Islet of Langerhans (tissue), 1 donor: ENCODE measurements around the gene GABRD.

ENCODE experiments used
- FAIRE-seq: peaks from one replicate; lab custom pipeline; 2011; peaks lifted over from hg19 to GRCh38; lab: Jason Lieb, UNC

GABRD gene

DNA sequence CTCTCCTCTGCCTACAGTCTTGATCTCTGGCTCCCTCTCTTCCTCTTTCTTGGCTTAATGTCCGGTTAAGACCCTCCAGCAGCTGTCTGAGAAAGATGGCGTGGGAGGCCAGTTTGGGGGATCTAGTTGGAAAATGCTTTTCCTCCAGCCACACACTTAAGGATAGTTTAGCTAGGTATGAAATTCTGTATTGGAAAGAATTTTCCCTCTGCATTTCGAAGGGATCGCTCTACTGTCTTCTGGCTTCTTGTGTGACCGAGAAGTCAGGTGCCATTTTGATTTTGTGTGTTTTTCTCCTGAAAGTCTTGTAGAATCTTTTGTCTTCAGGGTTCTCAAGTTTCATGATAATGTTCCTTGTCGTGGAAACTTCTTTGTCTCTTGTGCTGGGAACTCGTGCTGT lies 59.0 kb downstream of the GABRD start:
- no peak for FAIRE-seq

DNA sequence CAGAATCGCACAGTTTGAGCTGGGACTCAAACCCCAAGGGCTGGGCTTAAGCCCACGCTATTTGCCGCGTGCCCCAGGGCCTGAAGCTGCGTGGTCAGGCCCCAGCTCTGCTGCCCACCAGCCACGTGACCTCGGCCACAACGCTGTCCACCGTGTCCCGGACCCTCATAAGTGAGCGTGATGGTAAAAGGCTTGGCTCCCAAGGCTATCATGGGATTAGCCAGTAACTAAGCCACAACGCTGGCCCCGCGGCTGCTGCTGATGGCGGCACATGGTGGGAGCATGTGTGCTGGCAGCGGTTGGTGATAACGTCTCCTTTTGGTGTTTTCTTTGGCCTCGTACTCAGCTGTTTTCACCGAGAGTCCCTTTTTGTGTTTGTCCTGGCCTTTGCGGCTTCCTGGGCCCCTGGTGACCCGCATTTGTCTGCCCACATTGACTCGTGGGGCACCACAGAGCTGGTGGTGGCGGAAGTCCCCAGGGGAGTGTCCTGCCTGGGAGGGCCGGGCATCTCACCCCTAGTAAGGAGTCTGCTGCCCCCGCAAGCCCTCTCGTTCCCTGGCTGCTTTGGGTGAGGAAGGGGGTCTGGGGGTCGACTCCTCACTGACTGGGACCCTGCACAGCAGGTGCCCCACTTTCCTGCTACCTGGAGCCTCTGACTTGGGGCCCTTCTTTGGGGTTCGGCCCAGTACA lies 60.4 kb downstream of the GABRD start:
- FAIRE-seq: no peak

DNA sequence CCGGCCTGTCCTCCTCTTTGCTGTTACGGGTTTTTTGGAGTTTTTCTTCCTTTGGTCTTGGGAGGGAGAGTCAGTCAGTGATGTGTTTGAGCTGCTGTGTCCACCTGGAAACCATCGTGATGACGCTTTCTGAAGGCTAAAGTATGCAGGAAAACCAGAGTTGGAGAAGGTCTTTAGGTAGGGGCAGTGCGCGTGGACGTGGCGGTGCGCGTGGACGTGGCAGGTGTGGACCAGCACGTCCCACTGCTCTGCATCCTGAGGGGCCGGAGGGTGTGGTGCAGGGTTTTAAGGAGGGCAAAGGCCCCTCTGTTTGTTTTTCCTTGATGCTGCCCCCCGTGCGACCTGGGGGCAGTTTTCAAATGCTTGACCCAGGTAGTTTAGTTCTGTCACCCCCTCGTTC lies 61.0 kb downstream of the GABRD start:
- FAIRE-seq: no peak
